ENCODE results near the gene SREBF2. TPM values are rescaled to one million over a fixed set of nuclear protein-coding genes. Genes with fewer than 3 reads are reported as not detected.

The SREBF2 gene
- total and polyA plus RNA-seq, 2 of the 8 experiments (the other 6 are each of a cell fraction or from before 2014, with no cell fraction given), result 125 to 144 TPM

DNA sequence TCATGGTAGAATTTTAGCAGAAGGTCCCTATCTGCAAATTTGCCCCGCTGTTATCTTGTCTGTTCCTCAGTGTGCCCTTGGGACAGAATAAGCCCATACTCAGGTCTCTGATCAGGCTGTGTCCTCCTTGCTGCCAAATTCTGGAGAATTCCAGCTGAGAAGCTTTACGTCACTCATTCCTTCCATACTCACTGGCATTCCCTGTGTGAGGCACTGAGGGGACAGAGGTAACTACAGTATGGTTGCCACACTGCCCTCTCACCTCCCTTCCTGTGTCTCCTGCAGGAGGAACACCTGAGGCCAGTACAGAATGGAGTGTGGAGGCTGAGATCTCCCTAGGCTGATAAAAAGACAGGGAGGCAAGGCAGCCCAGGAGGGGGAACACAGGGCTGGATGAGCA is 50.5 kb downstream of the SREBF2 start:
- Histone ChIP-seq H3K4ac (replicated peaks; ENCODE audit: insufficient read length, low read depth, low read length) (no peak overlapping the region), H3K4me1 (replicated peaks in 1 of 4; ENCODE audit: control insufficient read depth in 3 of 4, insufficient read depth in 4 of 4, low read length in 3 of 4) (no peaks in the 10 kb centered on the region), H3K23me2 (ENCODE audit: low read depth, low read length) (no peaks in the 10 kb centered on the region), H2AK5ac (ENCODE audit: low read depth, low read length) (no peak overlapping the region), H3K9me3 (ENCODE audit: insufficient read depth in 2 of 2, low read depth in 1 of 2, low read length in 1 of 2) (no peaks in the 10 kb centered on the region), H3K79me2 (ENCODE audit: control insufficient read depth in 1 of 2, insufficient read depth in 2 of 2, low read length in 2 of 2) (no peaks in the 10 kb centered on the region), H4K91ac (replicated peaks; ENCODE audit: insufficient read length, low read length) (no peak overlapping the region), H3K79me1 (ENCODE audit: low read depth, low read length) (no peaks in the 10 kb centered on the region; the same call in none of the 2 replicates), H3K4me3 (ENCODE audit: extremely low read depth in 1 of 4, insufficient read depth in 2 of 4, low read depth in 3 of 4, low read length in 4 of 4) (no peak overlapping the region), H4K5ac (ENCODE audit: insufficient read length, low read depth, low read length) (no peak overlapping the region), H3K14ac (ENCODE audit: insufficient read length) (no peak overlapping the region), H4K20me1 (replicated peaks in 1 of 2; ENCODE audit: control insufficient read depth in 1 of 2, insufficient read depth in 2 of 2, low read length in 2 of 2) (peaks cover 5 to 9% of the 10 kb centered on the region in 2 experiments), H2BK120ac (replicated peaks; ENCODE audit: low read depth, low read length) (no peak overlapping the region), H4K8ac (ENCODE audit: extremely low read depth, insufficient read depth, low read length) (no peak overlapping the region), H2BK5ac (ENCODE audit: low read depth, low read length) (no peak overlapping the region), H3K27ac (ENCODE audit: low read depth, low read length) (no peak overlapping the region), H2BK15ac (ENCODE audit: low read length) (no peak overlapping the region), H3K36me3 (ENCODE audit: control insufficient read depth in 2 of 4, insufficient read depth in 4 of 4, low read length in 3 of 4) (peaks cover 48 to 94% (median 78%) of the 10 kb centered on the region in 4 experiments), H3K9ac (replicated peaks in 1 of 4; ENCODE audit: extremely low read depth in 1 of 4, low read depth in 3 of 4, low read length in 3 of 4) (no peak overlapping the region), H3K23ac (ENCODE audit: insufficient read length) (no peak overlapping the region), H2AFZ (ENCODE audit: low read length) (no peak overlapping the region), H3K27me3 (replicated peaks in 1 of 4; ENCODE audit: control insufficient read depth in 3 of 4, extremely low read depth in 1 of 4, insufficient read depth in 3 of 4, low read length in 3 of 4) (no peaks in the 10 kb centered on the region), H3K18ac (ENCODE audit: extremely low read depth, low read length) (no peak overlapping the region), H3K56ac (replicated peaks; ENCODE audit: insufficient read length, low read depth, low read length) (no peak overlapping the region), H2BK20ac (ENCODE audit: low read length) (no peak overlapping the region), H2BK12ac (ENCODE audit: low read depth, low read length) (no peak overlapping the region), H3K4me2 (ENCODE audit: insufficient read depth in 1 of 2, low read depth in 2 of 2, low read length in 2 of 2) (no peak overlapping the region)
- no peak for DNase-seq (ENCODE audit: low read depth in 1 of 2, low spot score in 2 of 2)
- ChIA-PET CTCF (ENCODE audit: partially characterized antibody) (interaction anchor here (0.9 to 1.3 kb wide), 3 partner anchors 18 to 57 kb away, joined by 3 to 4 read pairs (median 3); no protein-coding TSS in a partner anchor), POLR2A (ENCODE audit: partially characterized antibody) (interaction anchor here (0.6 kb wide), 1 partner anchor 208 kb away, joined by 4 read pairs; no protein-coding TSS in a partner anchor)
- FAIRE-seq, result no peak
- whole genome bisulfite sequencing, 2 experiments (ENCODE audit: extremely low coverage in 1 of 2, insufficient coverage in 1 of 2, insufficient read length in 1 of 2, insufficient replicate concordance in 2 of 2, low coverage in 1 of 2, low lambda C conversion rate in 2 of 2, missing lambda C conversion rate in 1 of 2), result 93% methylated on average over 2 of the region's 2 CpGs; no CpG with 5 or more reads in 1 of the 2 experiments
- no peak for TF ChIP-seq POU5F1 (IDR thresholded peaks at IDR 0.05; ENCODE audit: low read depth, low read length)
- no peak for TF ChIP-seq SIN3A (conservative IDR thresholded peaks at IDR 0.05 in 1 of 2, IDR thresholded peaks at IDR 0.05 in 1 of 2; ENCODE audit: low read depth in 1 of 2, low read length in 2 of 2)
- TF ChIP-seq ZNF274 (IDR thresholded peaks at IDR 0.05; ENCODE audit: borderline replicate concordance, extremely low read depth, low read length), result no peak
- TF ChIP-seq TBP (IDR thresholded peaks at IDR 0.05; ENCODE audit: low read depth, low read length), result no peak

Measured in H1 (cell line).